ENCODE results near the gene ARHGAP22.

DNA sequence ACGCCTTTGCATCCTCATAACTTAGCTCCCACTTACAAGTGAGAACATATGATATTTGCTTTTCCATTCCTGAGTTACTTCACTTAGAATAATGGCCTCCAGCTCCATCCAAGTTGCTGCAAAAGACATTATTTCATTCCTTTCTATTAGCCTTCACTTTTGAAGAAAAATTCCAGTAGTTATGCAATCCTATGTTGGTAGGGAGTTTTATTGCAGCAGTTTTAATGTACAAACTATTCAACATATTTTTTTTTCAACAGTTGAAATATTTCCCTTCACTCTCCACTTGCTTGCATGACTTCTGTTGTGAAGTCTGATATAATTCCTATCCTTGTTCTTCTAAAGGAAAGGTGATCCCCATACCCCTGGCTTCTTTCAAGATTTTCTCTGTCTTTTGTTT, 27.3 kb upstream of the ARHGAP22 start:
- TF ChIP-seq, protein P1, sequence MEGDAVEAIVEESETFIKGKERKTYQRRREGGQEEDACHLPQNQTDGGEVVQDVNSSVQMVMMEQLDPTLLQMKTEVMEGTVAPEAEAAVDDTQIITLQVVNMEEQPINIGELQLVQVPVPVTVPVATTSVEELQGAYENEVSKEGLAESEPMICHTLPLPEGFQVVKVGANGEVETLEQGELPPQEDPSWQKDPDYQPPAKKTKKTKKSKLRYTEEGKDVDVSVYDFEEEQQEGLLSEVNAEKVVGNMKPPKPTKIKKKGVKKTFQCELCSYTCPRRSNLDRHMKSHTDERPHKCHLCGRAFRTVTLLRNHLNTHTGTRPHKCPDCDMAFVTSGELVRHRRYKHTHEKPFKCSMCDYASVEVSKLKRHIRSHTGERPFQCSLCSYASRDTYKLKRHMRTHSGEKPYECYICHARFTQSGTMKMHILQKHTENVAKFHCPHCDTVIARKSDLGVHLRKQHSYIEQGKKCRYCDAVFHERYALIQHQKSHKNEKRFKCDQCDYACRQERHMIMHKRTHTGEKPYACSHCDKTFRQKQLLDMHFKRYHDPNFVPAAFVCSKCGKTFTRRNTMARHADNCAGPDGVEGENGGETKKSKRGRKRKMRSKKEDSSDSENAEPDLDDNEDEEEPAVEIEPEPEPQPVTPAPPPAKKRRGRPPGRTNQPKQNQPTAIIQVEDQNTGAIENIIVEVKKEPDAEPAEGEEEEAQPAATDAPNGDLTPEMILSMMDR (IDR thresholded peaks at IDR 0.05): no peak
- no peak for TF ChIP-seq ZFX (IDR thresholded peaks at IDR 0.05; ENCODE audit: borderline replicate concordance)
